KMS-11 (cell line): ENCODE measurements around the gene BACE2.

ENCODE experiments used
- H2AFZ ChIP-seq: fragments of 200-600 bp; sonication (generic); 2 replicates; pipeline ENCODE4 v1.6.1; 2016; ENCODE audit warnings: antibody characterized with exemption, mixed run types, low read depth
- H3K27ac ChIP-seq: fragments of 200-600 bp; sonication (generic); 2 replicates; pipeline ENCODE4 v1.6.1; 2016; ENCODE audit warnings: mild to moderate bottlenecking, mixed run types
- H3K27me3 ChIP-seq: fragments of 200-600 bp; sonication (generic); 2 replicates; pipeline ENCODE4 v1.6.1; 2017; ENCODE audit warnings: mild to moderate bottlenecking, low read depth, mixed run types, moderate library complexity; ENCODE audit not compliant: insufficient read depth
- H3K36me3 ChIP-seq: fragments of 200-600 bp; sonication (generic); 2 replicates; pipeline ENCODE4 v1.6.1; 2017; ENCODE audit warnings: mild to moderate bottlenecking, mixed run types; ENCODE audit not compliant: insufficient read depth
- H3K4me1 ChIP-seq: fragments of 200-600 bp; sonication (generic); 2 replicates; pipeline ENCODE4 v1.6.1; 2016; ENCODE audit warnings: mild to moderate bottlenecking, low read depth, mixed run types; ENCODE audit not compliant: poor library complexity, severe bottlenecking
- H3K4me2 ChIP-seq: fragments of 200-600 bp; sonication (generic); 2 replicates; pipeline ENCODE4 v1.7.0; 2016; ENCODE audit warnings: mild to moderate bottlenecking, mixed run types
- H3K4me3 ChIP-seq: fragments of 200-600 bp; sonication (generic); IDR thresholded peaks from 2 replicates; pipeline ENCODE4 v1.6.1; 2017; ENCODE audit warnings: low read depth, low read length, mixed read lengths; ENCODE audit not compliant: insufficient read depth
- H3K79me2 ChIP-seq: fragments of 200-600 bp; sonication (generic); 2 replicates; pipeline ENCODE4 v1.6.1; 2016; ENCODE audit warnings: low read depth, mixed run types; ENCODE audit not compliant: insufficient read depth
- H3K9ac ChIP-seq: fragments of 200-600 bp; sonication (generic); 2 replicates; pipeline ENCODE4 v1.6.1; 2016; ENCODE audit warnings: mild to moderate bottlenecking, mixed run types
- H4K20me1 ChIP-seq: fragments of 200-600 bp; sonication (generic); 2 replicates; pipeline ENCODE4 v1.6.1; 2016; ENCODE audit warnings: mild to moderate bottlenecking, mixed run types; ENCODE audit not compliant: insufficient read depth
- CTCF ChIP-seq: fragments of 200-600 bp; sonication (generic); conservative IDR thresholded peaks from 2 replicates; pipeline ENCODE4 v1.6.1; 2017; ENCODE audit warnings: low read depth, mild to moderate bottlenecking, antibody characterized with exemption, low read length, moderate library complexity, mixed read lengths

The BACE2 gene

DNA sequence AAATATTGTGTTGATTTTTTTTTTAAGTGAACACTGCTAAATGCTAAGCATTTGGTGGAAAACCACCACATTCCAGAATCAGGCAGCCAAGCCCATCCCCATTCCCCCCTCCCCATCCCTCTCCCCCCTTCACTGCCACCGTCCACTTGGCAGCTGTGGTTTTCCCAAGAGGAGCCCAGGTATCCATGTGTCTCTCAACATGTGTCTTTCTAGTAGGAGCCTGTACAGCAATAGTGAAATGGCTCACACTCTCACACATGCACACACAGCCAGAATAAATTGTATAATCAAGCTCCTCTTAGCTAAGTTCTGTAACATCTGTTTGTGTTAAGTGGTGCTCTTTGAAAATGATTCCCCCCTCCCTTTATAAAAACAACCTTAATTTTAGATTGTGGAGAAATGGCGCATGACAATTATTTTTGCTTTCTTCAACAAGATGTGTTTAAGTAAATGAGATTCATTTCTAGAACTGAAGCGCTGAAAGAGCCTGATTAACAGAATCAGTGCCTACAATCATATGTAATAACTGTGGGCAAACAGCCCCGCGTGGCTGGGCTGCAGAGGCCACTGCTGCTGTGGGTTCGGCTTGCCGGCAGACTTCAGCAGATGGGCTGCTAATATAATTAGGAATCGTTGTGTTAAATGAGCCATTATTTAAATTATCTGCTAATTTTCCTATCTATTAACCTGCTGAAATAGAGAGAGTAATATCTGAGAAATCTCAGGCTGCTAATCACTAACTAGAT is 43.3 kb downstream of the BACE2 start:
- Histone ChIP-seq H3K9ac (no peak overlapping the region), H4K20me1 (no peaks in the 10 kb centered on the region), H3K4me2 (no peak overlapping the region)

DNA sequence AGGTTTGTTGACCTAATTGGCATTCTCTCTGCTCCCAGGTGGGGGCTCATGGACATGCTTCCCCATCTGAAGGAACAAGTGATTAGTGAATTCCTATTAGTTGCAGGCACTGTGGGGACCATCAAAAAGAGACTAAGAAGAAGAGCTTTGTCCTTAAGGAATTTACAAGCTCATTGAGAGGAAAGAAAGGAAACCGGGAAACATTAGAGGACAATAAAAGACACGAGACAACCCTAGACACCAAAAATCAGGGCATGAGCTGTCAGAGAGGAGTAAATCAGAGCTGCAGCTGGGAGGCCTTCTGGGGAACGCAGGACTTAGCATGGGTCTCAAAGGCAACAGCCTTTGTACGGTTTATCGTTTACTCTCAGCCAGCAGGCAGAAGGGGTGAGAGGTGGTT is 45.1 kb downstream of the BACE2 start:
- Histone ChIP-seq H3K9ac (no peak overlapping the region), H3K4me2 (no peak overlapping the region), H3K27ac (no peak overlapping the region), H3K79me2 (no peaks in the 10 kb centered on the region), H4K20me1 (no peaks in the 10 kb centered on the region), H3K4me3 (no peak overlapping the region), H3K36me3 (no peaks in the 10 kb centered on the region), H3K4me1 (peaks cover 20% of the 10 kb centered on the region), H3K27me3 (no peaks in the 10 kb centered on the region), H2AFZ (no peak overlapping the region)
- TF ChIP-seq CTCF = no peak

More for the DNA sequence above, 43.3 kb downstream of the BACE2 start:
- Histone ChIP-seq H3K4me1 (peaks cover 14% of the 10 kb centered on the region), H2AFZ (no peak overlapping the region), H3K79me2 (no peaks in the 10 kb centered on the region), H3K27ac (no peak overlapping the region), H3K4me3 (no peak overlapping the region), H3K27me3 (no peaks in the 10 kb centered on the region), H3K36me3 (no peaks in the 10 kb centered on the region)
- no peak for TF ChIP-seq CTCF

DNA sequence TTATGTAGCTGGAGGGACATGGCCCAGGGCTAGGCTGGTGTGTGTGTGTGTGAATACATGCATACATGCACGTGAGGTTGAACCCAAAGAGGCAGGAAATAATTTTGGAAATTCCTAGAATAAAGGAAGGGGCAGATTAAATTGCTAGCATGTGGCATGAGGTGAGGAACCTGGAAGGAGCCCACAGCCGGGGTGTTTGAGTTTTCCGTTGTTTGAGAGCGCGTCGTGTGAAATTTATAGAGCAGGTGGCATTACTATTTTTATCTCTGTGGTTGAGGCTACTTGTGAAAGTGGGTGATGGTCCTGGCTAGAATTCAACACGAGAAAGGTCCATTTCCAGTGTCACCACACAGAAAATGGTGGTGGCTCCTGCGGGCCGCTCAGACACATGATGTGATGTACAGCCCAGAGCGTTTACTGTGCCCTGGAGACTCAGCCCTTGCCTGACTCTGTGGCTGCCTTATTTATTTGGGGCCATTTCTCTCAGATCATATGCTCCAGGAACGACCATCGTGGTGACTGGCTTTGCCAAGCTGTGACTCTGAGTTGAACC is 48.0 kb downstream of the BACE2 start:
- no peaks in the 10 kb centered on the region for H4K20me1 ChIP-seq
- H3K9ac ChIP-seq = no peak overlapping the region
- peaks cover 20% of the 10 kb centered on the region for H3K4me1 ChIP-seq
- H2AFZ ChIP-seq = no peak overlapping the region
- peak overlapping the region; percentile 45; the same call in 1 of the 2 replicates for H3K4me2 ChIP-seq
- H3K79me2 ChIP-seq = no peaks in the 10 kb centered on the region
- H3K36me3 ChIP-seq = no peaks in the 10 kb centered on the region
- TF ChIP-seq CTCF = no peak
- H3K4me3 ChIP-seq = no peak overlapping the region
- no peak overlapping the region for H3K27ac ChIP-seq
- H3K27me3 ChIP-seq = no peaks in the 10 kb centered on the region

DNA sequence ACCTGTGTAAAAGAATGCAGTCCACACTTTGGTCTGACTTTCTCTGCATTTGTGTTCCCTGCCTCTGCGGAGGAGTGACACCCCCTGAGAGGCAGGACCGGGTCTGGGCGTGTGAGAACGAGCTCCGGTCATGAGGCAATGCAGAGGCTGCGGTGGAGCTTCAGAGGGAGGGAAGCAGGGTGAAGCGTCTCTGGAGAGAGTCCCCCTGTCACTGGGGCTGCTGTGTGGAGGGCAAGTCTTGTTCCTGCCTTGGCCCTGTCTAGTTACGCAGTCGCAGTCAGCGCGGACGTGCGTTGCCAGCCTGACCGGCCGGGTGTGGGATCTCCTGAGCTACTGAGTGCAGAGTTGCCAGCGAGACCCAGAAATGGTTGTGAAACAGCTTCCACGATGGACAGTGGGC is 48.5 kb downstream of the BACE2 start:
- Histone ChIP-seq H3K9ac (no peak overlapping the region), H3K4me2 (peak overlapping the region; percentile 45; the same call in 1 of the 2 replicates), H3K79me2 (no peaks in the 10 kb centered on the region), H4K20me1 (no peaks in the 10 kb centered on the region), H2AFZ (no peak overlapping the region), H3K4me3 (no peak overlapping the region), H3K36me3 (no peaks in the 10 kb centered on the region), H3K27ac (no peak overlapping the region), H3K27me3 (no peaks in the 10 kb centered on the region), H3K4me1 (peaks cover 20% of the 10 kb centered on the region)
- TF ChIP-seq CTCF = no peak
